Transverse colon (tissue), 4 donors: ENCODE results near the gene IQSEC3.

ENCODE experiments used
- POLR2A ChIP-seq: fragments of 450-650 bp; IDR thresholded peaks from one replicate; pipeline ENCODE4 v1.6.1; 2016; ENCODE audit warnings: antibody characterized with exemption, mild to moderate bottlenecking, moderate library complexity
- POLR2AphosphoS5 ChIP-seq, 3 donors: sonication (generic); formaldehyde crosslinking; IDR thresholded peaks; one replicate each; pipeline ENCODE4 v1.6.1; 2016; ENCODE audit warnings: antibody characterized with exemption in 3 of 3
- TF ChIP-seq, protein P1 (sequence below), 5 experiments: fragments of 200-600 bp in 3 of 5; fragments of 450-650 bp in 2 of 5; sonication (generic) in 3 of 5; IDR thresholded peaks; 1 replicate in 2 of 5; 2 replicates in 3 of 5; pipeline ENCODE4 v1.5.1; 2016 to 2017; ENCODE audit warnings: antibody characterized with exemption in 5 of 5, inconsistent platforms in 3 of 5, mild to moderate bottlenecking in 2 of 5, moderate library complexity in 1 of 5

DNA sequence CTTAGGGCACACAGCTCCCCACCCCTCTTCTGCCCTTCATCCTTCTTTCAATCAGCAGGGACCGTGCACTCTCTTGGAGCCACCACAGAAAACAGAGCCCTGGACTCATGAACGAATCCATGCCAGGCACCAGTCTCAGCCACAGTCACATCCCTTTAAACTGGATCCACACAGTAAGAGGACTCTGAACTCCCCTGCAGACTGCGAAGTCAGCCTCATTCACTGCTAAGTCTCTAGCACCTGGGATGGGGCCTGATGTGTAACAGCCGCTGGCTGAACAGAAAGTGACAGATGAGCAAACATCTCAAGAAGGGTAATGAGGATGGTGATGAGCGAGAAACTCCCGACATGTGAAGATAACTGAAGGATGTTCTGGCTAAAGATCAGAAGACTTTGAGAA, 45.8 kb upstream of the IQSEC3 start:
- TF ChIP-seq, protein P1, sequence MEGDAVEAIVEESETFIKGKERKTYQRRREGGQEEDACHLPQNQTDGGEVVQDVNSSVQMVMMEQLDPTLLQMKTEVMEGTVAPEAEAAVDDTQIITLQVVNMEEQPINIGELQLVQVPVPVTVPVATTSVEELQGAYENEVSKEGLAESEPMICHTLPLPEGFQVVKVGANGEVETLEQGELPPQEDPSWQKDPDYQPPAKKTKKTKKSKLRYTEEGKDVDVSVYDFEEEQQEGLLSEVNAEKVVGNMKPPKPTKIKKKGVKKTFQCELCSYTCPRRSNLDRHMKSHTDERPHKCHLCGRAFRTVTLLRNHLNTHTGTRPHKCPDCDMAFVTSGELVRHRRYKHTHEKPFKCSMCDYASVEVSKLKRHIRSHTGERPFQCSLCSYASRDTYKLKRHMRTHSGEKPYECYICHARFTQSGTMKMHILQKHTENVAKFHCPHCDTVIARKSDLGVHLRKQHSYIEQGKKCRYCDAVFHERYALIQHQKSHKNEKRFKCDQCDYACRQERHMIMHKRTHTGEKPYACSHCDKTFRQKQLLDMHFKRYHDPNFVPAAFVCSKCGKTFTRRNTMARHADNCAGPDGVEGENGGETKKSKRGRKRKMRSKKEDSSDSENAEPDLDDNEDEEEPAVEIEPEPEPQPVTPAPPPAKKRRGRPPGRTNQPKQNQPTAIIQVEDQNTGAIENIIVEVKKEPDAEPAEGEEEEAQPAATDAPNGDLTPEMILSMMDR (IDR thresholded peaks at IDR 0.05): no peak
- TF ChIP-seq POLR2A (no peak), POLR2AphosphoS5 (IDR thresholded peaks at IDR 0.05) (no peak)
